HepG2 (cell line): ENCODE results near the gene HOXC5.

Experiments used
- CHD4 ChIP-seq: fragments of 200-600 bp; sonication (generic); IDR thresholded peaks from 2 replicates; pipeline ENCODE4 v1.7.0; 2017; ENCODE audit warnings: mild to moderate bottlenecking, low read length, borderline replicate concordance
- FOXM1 ChIP-seq: sonication (generic); formaldehyde crosslinking; IDR thresholded peaks from 2 replicates; pipeline ENCODE4 v1.5.0; 2020; ENCODE audit warnings: missing genetic modification reagents
- NR3C1 ChIP-seq: sonication (generic); formaldehyde crosslinking; IDR thresholded peaks from 2 replicates; pipeline ENCODE4 v1.4.0; 2020; ENCODE audit warnings: missing genetic modification reagents
- POLR2AphosphoS5 ChIP-seq: IDR thresholded peaks from 2 replicates; pipeline ENCODE4 v1.6.1; 2012; ENCODE audit warnings: low read depth, low read length
- ZNF224 ChIP-seq: sonication (generic); formaldehyde crosslinking; IDR thresholded peaks from 2 replicates; pipeline ENCODE4 v1.5.0; 2020; ENCODE audit warnings: mild to moderate bottlenecking, missing genetic modification reagents
- ZNF510 ChIP-seq: sonication (generic); formaldehyde crosslinking; IDR thresholded peaks from 2 replicates; pipeline ENCODE4 v1.4.0; 2020; ENCODE audit warnings: low read depth, mild to moderate bottlenecking, missing genetic modification reagents
- ZNF530 ChIP-seq: sonication (generic); formaldehyde crosslinking; IDR thresholded peaks from 2 replicates; pipeline ENCODE4 v1.5.0; 2020; ENCODE audit warnings: low read depth, mild to moderate bottlenecking, missing genetic modification reagents
- ZNF589 ChIP-seq: sonication (generic); formaldehyde crosslinking; conservative IDR thresholded peaks from 2 replicates; pipeline ENCODE4 v1.8.0; 2022; ENCODE audit warnings: mild to moderate bottlenecking, moderate library complexity, missing genetic modification reagents
- ZNF639 ChIP-seq: conservative IDR thresholded peaks from 2 replicates; pipeline ENCODE4 v1.6.1; 2018; ENCODE audit warnings: missing genetic modification reagents

GRCh38 chr12:53983950-53984572 lies 48.8 kb upstream of the HOXC5 start:
- no peak for TF ChIP-seq ZNF510
- no peak for TF ChIP-seq ZNF224
- TF ChIP-seq FOXM1 (CRISPR knock-in tag): no peak
- TF ChIP-seq ZNF530 (CRISPR knock-in tag): no peak
- no peak for TF ChIP-seq CHD4
- TF ChIP-seq ZNF639 (CRISPR knock-in tag): no peak
- no peak for TF ChIP-seq ZNF589
- TF ChIP-seq POLR2AphosphoS5: no peak
- TF ChIP-seq NR3C1 (CRISPR knock-in tag): no peak
